Stimulated activated CD4-positive, alpha-beta T cell treated with anti-CD3 and anti-CD28 coated beads, TNF-alpha, amount 100 ng/mL, for 4 hours (primary cell): ENCODE results near the gene EFCAB8.

ENCODE experiments used
- DNase-seq, 3 experiments: peaks; one replicate each; pipeline ENCODE4 v3.0.0-alpha.2; 2020; ENCODE audit warnings: low read depth in 3 of 3

Gene EFCAB8

DNA sequence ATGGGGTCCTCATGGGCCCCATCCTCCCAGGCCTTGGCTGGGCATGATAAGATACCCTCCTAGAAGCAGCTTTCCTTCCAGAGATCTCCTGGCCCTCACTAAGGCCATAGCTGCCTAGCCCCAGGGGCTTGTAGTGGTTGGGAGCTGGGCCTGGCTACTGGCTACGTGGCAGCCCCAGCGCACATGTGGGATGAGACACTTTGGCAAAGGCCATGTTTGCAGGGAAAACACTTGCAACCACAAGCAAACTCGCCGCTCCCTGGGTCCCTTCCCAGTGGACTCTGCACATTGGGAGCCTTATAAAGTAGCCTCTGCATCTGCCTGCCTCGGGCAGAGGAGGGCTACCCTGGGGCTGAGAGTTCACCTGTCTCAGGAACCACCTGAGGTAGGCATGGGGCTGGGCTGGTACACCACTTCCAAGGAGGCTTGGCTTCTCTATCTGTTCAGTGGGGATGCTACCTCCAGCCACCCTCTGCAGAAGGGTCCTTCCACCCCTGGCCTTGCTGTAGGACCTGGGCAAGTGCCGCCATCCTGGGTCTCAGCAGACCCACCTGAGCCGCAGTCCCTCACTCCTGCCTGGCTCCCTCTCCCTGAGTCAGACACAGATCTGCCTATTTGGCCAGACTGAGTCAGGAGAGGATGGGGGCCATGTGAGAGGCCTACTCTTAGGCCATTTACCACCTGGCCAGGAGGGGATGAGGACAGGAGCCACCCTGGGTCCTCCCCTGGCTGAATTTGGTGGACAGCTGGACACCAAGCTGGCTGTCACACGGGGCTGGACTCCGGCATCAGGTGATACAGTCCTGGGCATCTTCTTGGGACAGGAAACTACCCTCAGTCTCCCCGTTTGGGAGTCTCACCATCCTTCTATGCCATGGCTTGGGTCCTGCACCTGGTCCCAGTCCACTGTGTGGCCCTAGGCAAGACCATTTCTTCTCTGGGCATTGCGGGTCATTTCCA lies 148.9 kb downstream of the EFCAB8 start, which contains the start of gene BPIFB2:
BPIFB2 (plus strand) TSS at position 329 of the 960 bp plus-strand sequence. CDS start 871 bp downstream, outside the sequence.
- no peak for DNase-seq

DNA sequence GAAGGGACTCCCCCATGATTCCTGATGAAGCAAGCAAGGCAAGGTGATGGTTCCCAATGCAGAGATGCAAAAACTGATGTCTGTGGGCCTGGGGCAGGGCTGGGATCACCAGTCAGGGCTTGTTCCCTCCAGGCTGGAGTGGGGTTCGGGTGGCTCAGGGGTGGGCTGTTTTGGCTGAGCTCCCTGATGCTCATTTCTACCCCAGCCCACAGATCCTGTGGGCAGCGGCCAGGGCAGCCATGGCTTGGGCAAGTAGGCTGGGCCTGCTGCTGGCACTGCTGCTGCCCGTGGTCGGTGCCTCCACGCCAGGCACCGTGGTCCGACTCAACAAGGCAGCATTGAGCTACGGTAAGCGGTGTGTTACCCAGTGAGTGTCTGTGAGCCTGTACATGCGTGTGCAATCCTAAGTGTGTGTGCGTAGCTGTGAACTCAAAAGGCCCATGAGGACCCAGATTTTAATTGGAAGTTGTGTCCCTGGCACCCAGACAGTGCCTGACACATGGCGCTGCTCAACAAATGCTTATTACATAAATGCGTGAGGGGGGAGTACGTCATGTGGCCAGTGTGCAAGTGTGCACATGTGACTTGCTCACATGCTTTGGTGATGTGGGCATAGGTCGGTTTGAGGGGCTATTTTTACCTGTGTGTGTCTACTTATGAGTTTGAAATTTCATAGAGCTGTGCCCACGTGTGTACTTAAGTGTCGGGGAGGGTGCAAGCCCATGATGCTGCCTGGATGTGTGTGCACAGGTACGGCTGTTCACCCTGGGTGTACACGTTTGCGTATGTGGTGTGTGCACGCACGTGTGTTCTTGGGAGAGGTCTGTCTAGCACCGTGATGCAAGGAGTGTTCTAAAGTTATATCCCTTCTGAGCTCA lies 149.9 kb downstream of the EFCAB8 start:
- no peak for DNase-seq

DNA sequence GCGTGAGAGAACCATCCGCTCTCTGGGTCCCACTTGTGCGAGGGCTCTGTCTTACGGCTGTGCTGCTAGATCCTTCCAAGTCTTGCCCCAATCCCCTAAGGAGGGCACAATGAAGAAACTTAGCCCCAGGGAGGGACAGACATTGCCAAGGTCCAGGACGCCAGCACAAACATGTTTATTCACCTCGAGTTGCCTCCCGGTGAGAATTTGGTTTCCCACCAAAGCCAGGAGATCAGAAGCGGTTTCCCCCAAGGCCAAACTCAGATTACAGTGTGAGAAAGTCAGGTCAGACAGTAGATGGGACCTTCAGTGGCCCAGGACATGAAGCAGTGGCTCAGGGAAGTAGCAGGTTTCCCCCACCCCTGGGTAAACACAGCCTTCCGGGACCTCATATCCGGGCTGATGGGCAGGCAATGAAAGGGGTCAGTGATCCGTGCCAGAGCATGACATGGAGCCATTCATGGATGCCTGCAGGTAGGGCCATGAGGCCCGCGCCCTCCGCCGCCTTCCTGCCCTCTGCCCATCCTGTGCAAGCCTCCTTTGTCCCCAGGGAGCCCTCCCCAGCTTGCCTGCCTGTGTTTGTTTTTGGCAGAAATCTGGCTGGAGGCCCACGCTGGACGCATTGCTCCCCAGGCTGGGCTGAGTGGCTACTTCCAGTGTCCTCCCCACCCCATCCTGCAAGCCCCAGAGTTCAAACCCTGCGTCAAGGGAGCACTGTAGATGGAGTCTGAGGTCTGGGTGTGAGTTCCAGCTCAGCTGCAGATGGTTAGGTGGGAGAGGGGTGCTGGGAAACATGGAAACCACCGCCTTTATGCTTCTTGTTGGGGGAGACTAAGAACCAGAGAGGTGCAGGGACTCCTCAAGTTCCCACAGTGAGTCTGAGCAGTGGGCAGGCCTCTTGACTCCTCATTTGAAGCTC lies 150.8 kb downstream of the EFCAB8 start:
- DNase-seq = no peak

DNA sequence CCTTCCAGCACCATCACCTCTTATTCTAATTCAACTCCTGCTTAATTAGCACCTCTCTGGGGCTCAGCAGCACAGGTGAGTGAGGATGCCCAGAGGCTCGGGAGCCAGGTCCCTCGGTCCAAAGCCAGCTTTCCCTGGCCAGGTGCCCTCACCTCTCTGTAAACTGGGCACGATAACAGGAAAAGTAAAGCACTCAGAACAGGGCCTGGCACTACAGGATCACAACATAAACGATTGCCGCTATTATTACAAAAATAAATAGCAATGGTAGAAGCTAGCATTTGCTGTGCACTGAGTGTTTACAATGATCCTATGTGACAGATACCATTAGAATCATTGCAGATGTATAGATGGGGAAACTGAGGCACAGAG lies 151.4 kb downstream of the EFCAB8 start:
- DNase-seq = no peak

DNA sequence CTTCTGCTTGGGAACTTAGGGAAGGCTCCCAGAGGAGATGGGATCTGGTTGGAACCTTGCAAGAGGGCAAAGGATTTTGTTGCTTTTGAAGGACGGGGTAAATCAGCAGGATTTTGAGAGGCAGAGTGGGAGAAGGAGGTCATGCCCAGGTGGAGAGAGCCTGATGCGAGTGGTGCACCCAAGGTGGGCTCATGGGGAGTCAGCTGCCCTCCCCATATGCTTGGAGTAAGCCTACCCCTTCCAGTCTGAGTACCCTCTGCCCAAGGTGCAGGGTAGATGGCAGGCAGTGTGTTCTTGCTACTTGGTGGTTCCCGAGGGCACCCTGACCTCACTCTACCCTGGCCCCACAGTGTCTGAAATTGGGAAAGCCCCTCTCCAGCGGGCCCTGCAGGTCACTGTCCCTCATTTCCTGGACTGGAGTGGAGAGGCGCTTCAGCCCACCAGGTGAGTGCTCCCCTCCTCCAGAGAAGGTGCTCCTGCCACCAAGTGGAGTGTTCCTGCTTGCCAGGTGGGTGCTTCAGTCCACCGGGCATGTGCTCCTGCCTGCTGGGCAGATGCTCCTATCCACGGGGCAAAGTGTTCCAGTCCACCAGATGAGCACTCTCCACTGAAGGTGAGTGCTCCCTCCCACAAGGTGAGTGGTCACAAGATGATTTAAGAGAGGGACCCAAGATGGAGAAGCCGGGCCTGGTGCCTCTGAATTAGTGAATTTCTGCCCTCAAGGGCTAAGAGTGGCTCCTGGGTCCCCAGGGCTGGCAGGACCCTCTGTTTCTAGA lies 152.1 kb downstream of the EFCAB8 start:
- DNase-seq = no peak
